GM10266 (cell line): ENCODE measurements around the gene C9orf57.
"Not testable (repeated sequence)": the region's sequence is repeated elsewhere in the genome, so short reads cannot be mapped to it uniquely, and the experiment has no call there.

ENCODE experiments used
- DNase-seq: peaks from one replicate; pipeline ENCODE4 v3.0.0; 2012; ENCODE audit errors: extremely low spot score
- TF ChIP-seq, protein P1 (sequence below): IDR thresholded peaks from 2 replicates; pipeline ENCODE4 v1.5.1; 2012; ENCODE audit warnings: mild to moderate bottlenecking, low read depth; ENCODE audit not compliant: control insufficient read depth, insufficient read depth; ENCODE audit errors: missing control alignments

The C9orf57 gene

DNA sequence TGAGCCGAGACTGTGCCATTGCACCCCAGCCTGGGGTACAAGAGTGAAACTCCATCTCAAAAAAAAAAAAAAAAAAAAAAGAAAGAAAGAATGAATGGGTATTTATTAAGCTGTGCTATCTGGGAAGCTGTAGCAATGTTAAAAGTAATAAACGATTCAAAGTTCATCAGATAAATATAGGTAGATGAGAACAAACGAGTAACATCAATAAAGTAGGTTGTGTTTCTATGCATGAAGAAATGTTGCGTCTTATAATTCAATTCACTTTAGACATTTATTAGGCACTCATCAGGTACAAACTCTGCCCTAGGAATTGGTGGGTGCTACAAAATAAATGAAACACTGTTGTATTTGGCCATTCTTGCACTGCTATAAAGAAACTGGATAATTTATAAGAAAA, 36.8 kb downstream of the C9orf57 start:
- TF ChIP-seq, protein P1, sequence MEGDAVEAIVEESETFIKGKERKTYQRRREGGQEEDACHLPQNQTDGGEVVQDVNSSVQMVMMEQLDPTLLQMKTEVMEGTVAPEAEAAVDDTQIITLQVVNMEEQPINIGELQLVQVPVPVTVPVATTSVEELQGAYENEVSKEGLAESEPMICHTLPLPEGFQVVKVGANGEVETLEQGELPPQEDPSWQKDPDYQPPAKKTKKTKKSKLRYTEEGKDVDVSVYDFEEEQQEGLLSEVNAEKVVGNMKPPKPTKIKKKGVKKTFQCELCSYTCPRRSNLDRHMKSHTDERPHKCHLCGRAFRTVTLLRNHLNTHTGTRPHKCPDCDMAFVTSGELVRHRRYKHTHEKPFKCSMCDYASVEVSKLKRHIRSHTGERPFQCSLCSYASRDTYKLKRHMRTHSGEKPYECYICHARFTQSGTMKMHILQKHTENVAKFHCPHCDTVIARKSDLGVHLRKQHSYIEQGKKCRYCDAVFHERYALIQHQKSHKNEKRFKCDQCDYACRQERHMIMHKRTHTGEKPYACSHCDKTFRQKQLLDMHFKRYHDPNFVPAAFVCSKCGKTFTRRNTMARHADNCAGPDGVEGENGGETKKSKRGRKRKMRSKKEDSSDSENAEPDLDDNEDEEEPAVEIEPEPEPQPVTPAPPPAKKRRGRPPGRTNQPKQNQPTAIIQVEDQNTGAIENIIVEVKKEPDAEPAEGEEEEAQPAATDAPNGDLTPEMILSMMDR: no peak
- DNase-seq: no peak

DNA sequence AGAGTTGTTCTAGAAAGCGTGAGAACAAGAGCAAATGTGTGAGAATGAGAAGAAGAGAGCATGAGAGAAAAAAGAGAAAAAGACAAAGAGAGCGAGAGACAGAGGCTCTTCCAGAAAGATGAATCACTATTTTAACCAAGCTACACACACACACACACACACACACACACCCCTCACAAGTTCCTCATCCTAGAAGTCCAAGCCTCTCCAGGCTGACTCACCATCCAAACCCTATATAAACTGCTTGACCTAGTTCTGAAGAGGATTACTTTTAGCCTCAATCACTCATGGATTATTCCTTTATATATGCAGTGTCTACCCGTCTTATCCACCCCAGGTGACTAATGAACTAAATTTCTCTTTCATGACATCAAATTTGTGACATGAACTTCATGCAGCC, 37.6 kb downstream of the C9orf57 start:
- DNase-seq: no peak
- TF ChIP-seq, protein P1: no peak

DNA sequence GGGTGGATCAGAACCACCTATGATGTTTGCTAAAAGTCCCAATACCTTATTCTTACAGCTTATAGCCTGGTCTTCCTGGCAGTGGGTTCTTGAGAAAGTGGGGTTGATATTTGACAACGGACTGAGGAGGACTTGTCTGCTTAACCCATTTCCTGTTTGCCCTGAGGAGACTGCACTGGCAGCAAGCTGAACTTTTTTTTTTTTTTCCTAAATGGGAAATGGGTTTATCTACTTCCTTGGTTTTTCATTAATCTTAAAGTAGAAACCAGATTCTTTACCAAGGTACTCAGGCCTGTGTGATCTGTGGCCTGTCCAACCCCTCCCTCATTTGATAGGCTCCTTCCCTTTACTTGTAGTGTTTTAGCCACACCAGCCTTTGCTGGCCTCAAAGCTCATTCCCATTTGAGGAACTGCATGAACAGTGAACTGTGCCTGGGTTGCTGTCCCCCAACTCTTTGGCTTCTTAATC, 47.1 kb downstream of the C9orf57 start:
- TF ChIP-seq, protein P1: no peak
- DNase-seq: no peak

DNA sequence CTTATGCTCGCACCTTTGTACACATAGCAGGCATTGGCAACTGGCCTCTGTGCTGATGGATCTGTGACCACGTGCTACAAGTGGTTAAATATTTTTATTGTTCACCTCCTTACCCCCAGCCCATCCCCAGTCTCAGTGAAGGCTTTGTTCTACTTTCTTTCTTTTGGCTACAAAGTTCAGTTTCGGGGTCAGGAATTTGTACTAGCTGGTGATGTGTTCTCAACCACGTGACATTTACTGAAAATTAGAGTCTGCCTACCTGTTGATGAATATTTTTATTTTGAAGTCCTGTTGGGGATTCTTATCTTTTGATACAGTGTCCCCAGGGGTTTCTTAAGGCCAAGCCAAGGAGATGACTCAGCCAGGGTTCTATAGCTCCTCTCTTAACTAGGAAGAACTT, 47.8 kb downstream of the C9orf57 start:
- TF ChIP-seq, protein P1: no peak
- no peak for DNase-seq

DNA sequence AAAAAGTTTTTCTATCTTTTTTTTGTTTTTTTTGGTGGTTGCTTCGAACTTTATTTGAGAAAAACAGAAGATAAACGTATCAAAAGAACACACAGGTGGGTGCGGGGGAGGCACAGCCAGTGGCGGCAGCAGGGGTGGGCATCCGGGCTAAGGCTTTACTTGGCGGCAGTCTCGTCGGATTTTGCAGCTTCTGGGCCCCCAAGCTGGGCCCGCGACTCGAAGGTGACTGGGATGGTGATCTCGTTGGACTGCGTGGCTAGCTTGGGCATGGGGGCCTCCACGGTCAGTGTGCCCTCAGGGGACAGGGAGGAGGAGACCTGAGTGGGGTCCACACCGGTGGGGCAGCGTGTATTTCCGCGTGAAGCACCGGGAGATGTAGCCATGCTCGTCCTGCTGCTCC, 52.7 kb downstream of the C9orf57 start:
- DNase-seq: not testable (repeated sequence)

DNA sequence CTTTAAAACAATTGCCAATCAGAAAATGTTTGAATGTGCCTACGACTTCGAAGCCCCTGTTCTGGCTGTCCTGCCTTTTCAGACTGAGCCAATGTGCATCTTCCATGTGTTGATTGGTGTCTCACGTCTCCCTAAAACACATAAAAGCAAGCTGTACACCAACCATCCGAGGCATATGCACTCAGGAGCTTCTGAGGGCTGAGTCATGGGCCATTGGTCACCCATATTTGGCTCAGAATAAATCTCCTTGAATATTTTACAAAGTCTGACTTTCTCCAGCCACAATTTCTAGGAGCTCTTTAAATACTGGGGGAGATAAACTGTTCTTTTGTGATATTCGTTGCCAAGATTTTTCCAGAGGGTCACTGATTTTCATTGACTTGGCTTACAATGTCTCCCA, 53.9 kb downstream of the C9orf57 start:
- no peak for DNase-seq

DNA sequence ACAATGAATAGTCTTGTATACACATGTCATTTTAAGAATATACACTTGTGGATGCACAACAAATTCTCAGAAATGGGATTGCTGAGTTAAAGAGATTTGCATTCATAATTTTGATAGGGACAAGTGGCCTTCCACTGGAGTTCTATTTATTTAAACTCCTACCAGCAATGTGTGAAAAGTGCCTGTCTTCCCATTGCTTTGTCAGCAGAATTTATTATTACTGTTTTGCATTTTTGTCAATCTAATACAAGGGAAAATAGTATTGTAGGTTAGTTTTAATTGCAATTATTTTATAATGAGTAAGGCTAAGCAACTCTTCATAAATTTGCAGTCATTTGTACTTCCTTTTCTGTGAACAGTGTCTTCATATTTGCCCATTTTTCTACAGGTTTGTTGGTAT, 55.0 kb downstream of the C9orf57 start:
- TF ChIP-seq, protein P1: no peak
- no peak for DNase-seq

More for the DNA sequence above, 53.9 kb downstream of the C9orf57 start:
- TF ChIP-seq, protein P1: no peak
